NCI-H345 treated with DMSO at 0.1 percent for 48 hours (cell line): ENCODE results near the gene DGKE.

Source experiments
- DNase-seq: peaks from one replicate; lab custom pipeline; 2025; ENCODE audit not compliant: unreplicated experiment; lab: John Stamatoyannopoulos, UW

Gene DGKE

DNA sequence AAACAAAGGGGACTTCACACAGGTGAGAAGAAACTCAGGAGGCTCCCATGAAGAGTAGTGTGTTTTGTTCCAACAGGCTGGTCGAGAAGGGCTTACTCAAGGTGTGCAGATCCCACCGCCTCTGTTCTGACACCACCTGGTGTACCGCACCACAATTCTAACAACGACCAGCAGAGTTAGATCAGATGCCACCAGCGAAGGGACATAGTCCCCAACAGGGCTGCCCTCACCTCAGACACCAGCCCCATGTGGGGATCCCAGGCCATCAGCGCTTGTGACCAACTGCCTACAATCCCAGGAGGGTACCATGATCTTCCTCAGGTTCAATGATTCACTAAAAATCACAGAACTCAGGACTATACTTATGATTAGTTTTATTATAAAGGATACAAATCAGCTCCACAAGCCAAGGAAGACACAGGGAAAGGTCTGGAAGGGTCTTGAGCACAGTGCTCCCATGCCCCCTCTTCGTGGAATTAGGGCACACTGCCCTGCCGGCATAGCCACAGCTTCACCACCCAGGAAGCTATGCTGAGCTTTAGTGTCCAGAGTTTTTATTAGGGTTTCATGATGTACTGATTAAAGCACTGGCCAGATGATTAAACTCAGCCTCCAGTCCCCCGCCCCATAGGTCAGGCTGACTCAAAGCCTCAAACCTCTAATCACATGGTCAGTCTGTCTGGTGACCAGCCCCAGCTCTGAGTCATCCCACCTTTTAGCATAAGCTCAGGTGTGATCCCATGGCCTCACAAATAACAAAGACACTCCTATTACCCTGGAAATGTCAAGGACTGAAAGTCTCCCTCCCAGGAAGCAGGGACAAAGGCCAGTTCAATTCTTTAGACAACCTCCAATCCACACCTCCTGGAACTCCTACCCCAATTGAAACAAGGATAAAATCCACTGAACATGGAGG is 53.9 kb downstream of the DGKE start:
- no peak for DNase-seq

GRCh38 chr17:56890390-56890789 is 56.4 kb downstream of the DGKE start:
- no peak for DNase-seq

GRCh38 chr17:56890906-56891674 is 57.1 kb downstream of the DGKE start:
- no peak for DNase-seq

DNA sequence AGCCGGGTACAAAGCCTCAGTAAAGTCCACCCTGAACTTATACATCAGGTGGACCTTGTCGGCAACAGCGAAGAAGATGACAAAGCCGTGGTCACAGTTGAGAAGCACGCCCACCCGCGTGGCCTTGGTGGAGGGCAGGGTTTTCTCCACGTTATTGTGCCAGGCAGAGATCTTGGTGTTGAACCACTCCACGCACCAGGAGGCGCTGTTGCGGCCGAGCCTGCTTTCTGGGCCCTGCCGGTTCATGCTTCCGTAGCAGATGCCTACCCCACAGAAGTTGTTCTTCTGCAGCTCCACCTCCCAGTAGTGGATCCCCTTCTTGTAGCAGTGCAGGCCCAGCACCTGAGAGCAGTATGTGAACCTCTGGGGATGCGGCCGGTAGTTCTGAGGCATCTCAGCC is 57.8 kb downstream of the DGKE start:
- no peak for DNase-seq

GRCh38 chr17:56892333-56892732 is 58.4 kb downstream of the DGKE start:
- no peak for DNase-seq

GRCh38 chr17:56893503-56893902 is 59.6 kb downstream of the DGKE start:
- no peak for DNase-seq

DNA sequence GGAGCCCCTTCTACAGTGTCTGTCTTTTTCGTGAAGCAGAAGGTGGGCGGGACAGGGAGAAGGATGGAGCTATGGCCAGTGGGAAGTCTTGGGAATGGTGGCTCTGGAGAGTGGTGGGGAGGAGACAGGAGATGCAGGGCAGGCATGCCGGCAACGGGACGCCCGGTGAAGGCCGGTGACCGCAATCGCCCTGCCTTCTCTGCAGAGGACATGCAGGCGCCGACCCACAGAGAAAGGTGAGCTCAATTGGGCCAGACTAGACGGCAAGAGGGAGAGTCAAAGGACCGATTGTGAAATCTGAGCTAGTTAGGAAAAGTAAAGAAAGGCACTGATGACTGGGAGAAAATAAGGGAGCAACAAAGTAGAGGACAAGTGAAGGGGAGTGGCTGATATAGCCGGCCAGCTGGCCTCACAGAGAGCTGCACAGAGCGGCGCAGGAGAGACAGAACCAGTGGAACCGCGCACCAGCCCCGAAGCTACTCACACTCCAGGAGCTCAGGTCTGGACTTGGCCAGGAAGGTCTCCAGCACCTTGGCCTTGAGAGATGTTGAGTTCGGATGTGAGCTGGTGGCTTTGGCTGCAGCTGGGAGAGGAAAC is 61.0 kb downstream of the DGKE start:
- no peak for DNase-seq

DNA sequence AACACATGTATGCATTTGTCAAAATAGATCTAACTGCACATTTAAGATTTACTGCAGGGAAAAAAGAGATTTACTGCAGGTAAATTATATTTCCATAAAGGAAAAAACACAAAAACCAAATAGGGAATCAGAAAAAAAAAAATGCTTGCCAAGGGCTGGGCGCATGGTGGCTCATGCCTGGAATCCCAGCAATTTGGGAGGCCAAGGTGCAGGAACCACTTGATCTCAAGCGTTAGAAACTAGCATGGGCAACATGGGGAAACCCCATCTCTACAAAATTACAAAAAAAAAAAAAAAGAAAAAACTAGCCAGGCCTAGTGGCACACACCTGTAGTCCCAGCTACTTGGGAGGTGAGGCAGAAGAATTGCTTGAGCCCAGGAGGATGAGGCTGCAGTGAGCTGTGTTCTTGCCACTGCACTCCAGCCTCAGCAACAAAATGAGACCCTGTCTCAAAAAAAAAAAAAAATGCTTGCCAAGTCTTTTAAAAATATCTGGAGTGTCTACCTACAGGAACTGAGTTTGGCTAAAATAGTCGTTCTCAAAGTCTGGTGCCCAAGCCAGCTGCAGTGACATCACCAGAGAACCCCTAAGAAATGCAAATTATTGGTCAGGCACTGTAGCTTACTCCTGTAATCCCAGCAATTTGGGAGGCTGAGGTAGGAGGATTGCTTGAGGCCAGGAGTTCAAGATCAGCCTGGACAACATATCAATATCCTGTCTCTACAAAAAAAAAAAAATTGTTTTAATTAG is 62.4 kb downstream of the DGKE start:
- DNase-seq, result no peak

DNA sequence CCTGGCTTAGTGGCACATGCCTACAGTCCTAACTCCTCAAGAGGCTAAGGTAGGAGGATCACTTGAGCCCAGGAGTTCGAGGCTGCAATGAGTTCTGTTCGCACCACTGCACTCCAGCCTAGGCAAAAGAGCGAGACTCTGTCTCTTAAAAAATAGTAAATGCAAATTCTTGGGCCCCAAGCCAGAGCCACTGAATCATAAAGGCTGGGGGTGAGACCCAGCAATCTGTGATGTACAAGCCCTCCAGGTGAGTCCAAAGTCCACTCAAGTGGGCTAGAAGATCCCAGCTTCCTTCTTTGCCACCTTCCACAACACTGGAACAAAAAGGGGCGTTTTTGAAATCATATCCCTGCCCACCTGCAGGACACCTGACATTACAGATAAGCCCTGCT is 63.0 kb downstream of the DGKE start:
- no peak for DNase-seq

GRCh38 chr17:56897646-56898424 is 63.9 kb downstream of the DGKE start:
- DNase-seq, result no peak

- no peak for DNase-seq
Observed at GRCh38 chr17:56898874-56899273, 64.9 kb downstream of the DGKE start.

- no peak for DNase-seq
Observed at GRCh38 chr17:56899403-56899802, 65.5 kb downstream of the DGKE start.

DNA sequence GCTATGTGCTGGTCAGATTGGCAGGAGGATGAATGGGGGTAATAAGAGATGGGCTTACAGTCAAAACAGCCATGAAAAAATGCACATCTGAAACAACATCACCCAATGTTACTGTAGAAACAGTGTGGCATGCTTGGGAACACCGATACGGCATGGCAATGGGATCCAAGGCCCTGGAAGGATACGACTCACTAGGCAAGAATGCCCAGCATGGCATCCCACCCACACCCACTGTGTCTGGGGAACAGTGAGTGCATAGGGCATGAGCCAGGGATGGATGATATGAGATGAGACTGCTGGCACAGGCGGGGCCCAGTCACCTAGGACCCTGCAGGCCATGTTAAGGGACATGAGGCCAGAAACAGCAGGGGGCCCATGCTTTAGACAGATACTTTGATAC is 68.4 kb downstream of the DGKE start:
- no peak for DNase-seq

GRCh38 chr17:56903560-56903959 is 69.6 kb downstream of the DGKE start:
- no peak for DNase-seq

- DNase-seq, result no peak
Observed at GRCh38 chr17:56908001-56908542, 74.1 kb downstream of the DGKE start.

DNA sequence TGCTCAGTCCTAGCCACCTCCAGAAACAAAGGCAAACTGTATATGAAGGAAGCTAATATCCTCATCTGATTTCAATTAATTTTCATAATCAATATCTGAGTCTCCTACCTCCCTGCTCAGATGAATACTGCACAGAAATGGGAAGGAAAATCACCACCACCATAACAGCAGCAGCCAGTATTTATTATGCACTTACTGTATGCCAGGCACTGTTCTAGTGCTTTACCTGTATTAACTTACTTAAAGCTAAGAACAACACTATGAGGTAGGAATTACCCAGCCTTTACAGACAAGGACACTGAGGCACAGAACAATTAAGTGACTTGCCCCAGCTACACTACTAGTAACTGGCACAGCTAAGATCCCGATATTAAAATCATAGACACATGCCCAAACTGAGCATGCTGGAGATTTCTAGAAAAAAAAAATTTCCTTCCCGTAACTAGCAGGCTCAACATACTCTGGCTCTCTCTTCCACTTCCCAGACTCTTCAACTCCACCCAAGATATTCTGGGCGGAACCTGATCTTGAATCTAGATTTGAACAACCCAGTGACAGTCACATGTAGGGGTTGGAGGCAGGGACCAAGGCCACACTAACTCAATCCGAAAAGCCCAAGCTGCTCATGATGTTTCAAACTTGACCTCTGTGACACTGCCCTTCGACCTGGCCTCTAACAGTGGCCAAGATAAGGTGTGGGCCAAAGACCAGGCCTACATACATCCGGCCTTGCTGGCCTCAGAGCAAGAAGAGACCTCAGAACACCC is 76.0 kb downstream of the DGKE start:
- DNase-seq, result no peak

GRCh38 chr17:56910509-56911235 is 76.7 kb downstream of the DGKE start:
- no peak for DNase-seq

DNA sequence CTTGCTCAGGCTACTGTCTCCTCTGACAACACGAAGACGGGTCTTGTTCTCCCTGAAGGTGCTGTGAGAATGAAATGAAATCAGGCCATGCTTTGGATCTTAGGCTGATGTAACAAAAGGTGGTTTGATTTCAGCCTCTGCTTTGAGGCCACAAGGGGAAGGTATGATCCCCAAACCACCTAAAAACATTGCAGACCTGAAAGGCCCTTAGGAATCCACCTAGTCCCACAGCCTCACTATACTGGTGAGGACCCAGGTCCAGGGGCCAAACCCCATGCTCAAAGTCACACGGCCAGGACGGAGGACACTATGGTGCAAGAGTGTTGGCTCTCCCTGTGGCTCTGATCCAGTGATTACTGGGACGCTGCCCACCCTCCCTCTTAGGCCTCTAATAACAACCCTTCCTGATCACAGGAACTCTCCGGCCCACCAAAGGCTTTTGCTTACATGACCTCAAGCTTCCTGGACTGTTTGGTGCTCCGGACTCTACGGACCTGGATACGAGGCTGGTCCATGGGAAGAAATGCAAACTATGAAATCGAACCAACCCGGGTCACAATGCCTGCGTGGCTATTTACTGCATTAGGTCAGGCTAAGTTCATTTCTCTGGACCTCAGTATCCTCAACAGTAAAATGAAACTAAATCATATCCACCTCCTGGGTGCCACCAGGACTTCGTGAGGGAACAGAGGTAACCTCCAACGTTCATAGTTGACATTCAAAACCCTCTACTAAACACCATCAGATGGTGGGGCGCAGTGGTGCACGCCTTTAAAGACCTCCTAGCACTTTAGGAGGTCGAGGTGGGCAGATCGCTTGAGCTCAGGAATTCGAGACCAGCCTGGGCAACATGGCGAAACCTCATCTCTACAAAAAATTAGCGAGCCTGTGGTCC is 78.4 kb downstream of the DGKE start:
- DNase-seq, result no peak
